ENCODE measurements around the gene RNASEH2C.

The RNASEH2C gene

DNA sequence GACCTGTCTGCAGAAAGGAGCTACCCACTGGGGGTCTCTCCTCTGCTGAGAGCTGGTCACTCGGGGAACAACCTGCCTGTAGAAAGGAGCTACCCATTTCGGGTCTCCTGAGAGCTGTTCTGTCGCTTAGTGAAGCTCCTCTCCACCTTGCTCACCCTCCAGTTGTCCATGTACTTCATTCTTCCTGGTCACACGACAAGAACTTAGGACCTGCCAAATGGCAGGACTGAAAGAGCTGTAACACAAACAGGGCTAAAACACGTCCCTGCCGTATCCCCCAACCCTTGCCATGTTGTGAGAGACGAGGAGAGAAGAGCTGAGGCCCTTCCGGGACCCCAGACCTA lies 24.1 kb upstream of the RNASEH2C start:
- H2BK12ac ChIP-seq (ENCODE audit: low read length) = no peak overlapping the region
- H2AFZ ChIP-seq (ENCODE audit: insufficient read depth, low read length, poor library complexity) = no peak overlapping the region
- H3K79me2 ChIP-seq (ENCODE audit: control insufficient read depth, insufficient read depth, low read length, poor library complexity) = no peaks in the 10 kb centered on the region
- H4K91ac ChIP-seq (ENCODE audit: low read depth, low read length) = no peak overlapping the region
- H2AK5ac ChIP-seq (ENCODE audit: low read length) = no peak overlapping the region
- no peak overlapping the region for H3K23ac ChIP-seq (ENCODE audit: low read length)
- no peak overlapping the region for H4K8ac ChIP-seq (ENCODE audit: low read depth, low read length)
- no peaks in the 10 kb centered on the region for H3K27me3 ChIP-seq (ENCODE audit: insufficient read depth, low read length)
- no peak overlapping the region for H3K14ac ChIP-seq (ENCODE audit: low read length)
- H4K12ac ChIP-seq (ENCODE audit: low read depth, low read length) = no peak overlapping the region
- H3K27ac ChIP-seq (ENCODE audit: low read depth, low read length) = no peak overlapping the region
- H3K36me3 ChIP-seq (ENCODE audit: control insufficient read depth in 1 of 2, insufficient read depth in 2 of 2, low read length in 2 of 2) = no peaks in the 10 kb centered on the region
- no peak overlapping the region for H3K4ac ChIP-seq (ENCODE audit: low read depth, low read length)
- DNase-seq = no peak
- no peak overlapping the region for H3K4me2 ChIP-seq (ENCODE audit: low read length)
- H3K9me3 ChIP-seq (ENCODE audit: insufficient read depth, low read depth, low read length) = peaks cover 5% of the 10 kb centered on the region
- WGBS (ENCODE audit: extremely low coverage, insufficient coverage, insufficient read length) = no CpG with 5 or more reads among the region's 8 CpGs
- H3K18ac ChIP-seq (ENCODE audit: low read length) = no peak overlapping the region
- H3K9ac ChIP-seq (ENCODE audit: low read length) = no peak overlapping the region
- no peak overlapping the region for H2BK120ac ChIP-seq (ENCODE audit: insufficient read depth, low read length, poor library complexity)
- no peaks in the 10 kb centered on the region for H3K4me1 ChIP-seq (ENCODE audit: control insufficient read depth in 1 of 2, insufficient read depth in 2 of 2, low read length in 2 of 2)
- no peak overlapping the region for H2BK5ac ChIP-seq (ENCODE audit: low read depth, low read length, poor library complexity)
- no peaks in the 10 kb centered on the region for H3K79me1 ChIP-seq (ENCODE audit: low read length)
- no peak overlapping the region for H3K4me3 ChIP-seq (ENCODE audit: low read depth, low read length)

DNA sequence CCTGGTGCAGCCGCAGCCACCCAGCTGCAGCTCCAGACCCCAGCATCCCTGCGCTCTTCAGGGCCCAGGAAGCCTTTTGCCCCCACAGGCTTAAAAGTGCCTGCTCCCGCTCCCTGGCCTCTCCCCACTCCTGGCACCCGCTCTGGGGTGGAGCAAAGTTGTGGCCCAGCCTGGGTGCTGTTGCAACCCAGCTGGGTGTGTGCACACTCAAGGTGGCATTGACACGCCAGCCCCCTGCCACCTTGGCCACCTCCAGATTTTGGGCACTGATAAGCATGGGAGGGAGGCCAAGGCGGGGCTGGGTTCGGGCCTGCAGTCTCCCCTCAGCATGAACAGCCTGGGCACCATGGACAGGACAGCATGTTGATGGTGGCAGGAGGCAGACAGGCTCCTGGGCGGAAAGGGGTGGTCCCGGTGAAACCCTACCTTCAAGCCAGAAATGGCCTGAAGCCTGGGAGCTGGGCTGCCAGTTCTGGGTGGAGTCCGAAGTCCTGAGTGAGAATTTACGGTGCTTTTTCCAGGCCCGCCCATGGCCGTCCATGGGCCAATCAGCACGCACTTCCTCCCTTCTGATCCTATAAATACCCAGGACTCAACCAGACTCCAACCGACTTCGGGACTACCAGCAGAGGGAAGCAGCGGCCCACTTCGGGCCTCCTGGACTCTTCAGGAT lies 23.6 kb upstream of the RNASEH2C start:
- no peak overlapping the region for H3K4me3 ChIP-seq (ENCODE audit: low read depth, low read length)
- DNase-seq = peak; percentile 90 to 96
- no peaks in the 10 kb centered on the region for H3K27me3 ChIP-seq (ENCODE audit: insufficient read depth, low read length)
- H3K23ac ChIP-seq (ENCODE audit: low read length) = no peak overlapping the region
- no peaks in the 10 kb centered on the region for H3K79me2 ChIP-seq (ENCODE audit: control insufficient read depth, insufficient read depth, low read length, poor library complexity)
- H3K79me1 ChIP-seq (ENCODE audit: low read length) = no peaks in the 10 kb centered on the region
- H3K9ac ChIP-seq (ENCODE audit: low read length) = no peak overlapping the region
- H4K91ac ChIP-seq (ENCODE audit: low read depth, low read length) = no peak overlapping the region
- peak overlapping the region; percentile 23 for H2AK5ac ChIP-seq (ENCODE audit: low read length)
- H3K4ac ChIP-seq (ENCODE audit: low read depth, low read length) = no peak overlapping the region
- H4K12ac ChIP-seq (ENCODE audit: low read depth, low read length) = no peak overlapping the region
- WGBS (ENCODE audit: extremely low coverage, insufficient coverage, insufficient read length) = no CpG with 5 or more reads among the region's 18 CpGs
- H3K14ac ChIP-seq (ENCODE audit: low read length) = no peak overlapping the region
- H2BK5ac ChIP-seq (ENCODE audit: low read depth, low read length, poor library complexity) = no peak overlapping the region
- H4K8ac ChIP-seq (ENCODE audit: low read depth, low read length) = no peak overlapping the region
- H3K4me2 ChIP-seq (ENCODE audit: low read length) = no peak overlapping the region
- H2BK120ac ChIP-seq (ENCODE audit: insufficient read depth, low read length, poor library complexity) = no peak overlapping the region
- H2BK12ac ChIP-seq (ENCODE audit: low read length) = no peak overlapping the region
- no peak overlapping the region for H2AFZ ChIP-seq (ENCODE audit: insufficient read depth, low read length, poor library complexity)
- no peak overlapping the region for H3K27ac ChIP-seq (ENCODE audit: low read depth, low read length)
- H3K18ac ChIP-seq (ENCODE audit: low read length) = no peak overlapping the region
- peaks cover 5% of the 10 kb centered on the region for H3K9me3 ChIP-seq (ENCODE audit: insufficient read depth, low read depth, low read length)
- H3K36me3 ChIP-seq (ENCODE audit: control insufficient read depth in 1 of 2, insufficient read depth in 2 of 2, low read length in 2 of 2) = no peaks in the 10 kb centered on the region
- no peaks in the 10 kb centered on the region for H3K4me1 ChIP-seq (ENCODE audit: control insufficient read depth in 1 of 2, insufficient read depth in 2 of 2, low read length in 2 of 2)

- H3K4me2 ChIP-seq (ENCODE audit: low read length) = no peak overlapping the region
- no peak overlapping the region for H2BK120ac ChIP-seq (ENCODE audit: insufficient read depth, low read length, poor library complexity)
- H3K18ac ChIP-seq (ENCODE audit: low read length) = no peak overlapping the region
- no peaks in the 10 kb centered on the region for H3K27me3 ChIP-seq (ENCODE audit: insufficient read depth, low read length)
- no peak overlapping the region for H2AFZ ChIP-seq (ENCODE audit: insufficient read depth, low read length, poor library complexity)
- H3K4me3 ChIP-seq (ENCODE audit: low read depth, low read length) = no peak overlapping the region
- no peaks in the 10 kb centered on the region for H3K4me1 ChIP-seq (ENCODE audit: control insufficient read depth in 1 of 2, insufficient read depth in 2 of 2, low read length in 2 of 2)
- H4K91ac ChIP-seq (ENCODE audit: low read depth, low read length) = no peak overlapping the region
- no peak overlapping the region for H4K8ac ChIP-seq (ENCODE audit: low read depth, low read length)
- no peak overlapping the region for H2BK12ac ChIP-seq (ENCODE audit: low read length)
- H3K79me2 ChIP-seq (ENCODE audit: control insufficient read depth, insufficient read depth, low read length, poor library complexity) = no peaks in the 10 kb centered on the region
- no peak overlapping the region for H3K23ac ChIP-seq (ENCODE audit: low read length)
- H3K36me3 ChIP-seq (ENCODE audit: control insufficient read depth in 1 of 2, insufficient read depth in 2 of 2, low read length in 2 of 2) = no peaks in the 10 kb centered on the region
- H2BK5ac ChIP-seq (ENCODE audit: low read depth, low read length, poor library complexity) = no peak overlapping the region
- WGBS (ENCODE audit: extremely low coverage, insufficient coverage, insufficient read length) = no CpG with 5 or more reads among the region's 10 CpGs
- no peak overlapping the region for H3K14ac ChIP-seq (ENCODE audit: low read length)
- H4K12ac ChIP-seq (ENCODE audit: low read depth, low read length) = no peak overlapping the region
- no peak overlapping the region for H3K27ac ChIP-seq (ENCODE audit: low read depth, low read length)
- no peaks in the 10 kb centered on the region for H3K79me1 ChIP-seq (ENCODE audit: low read length)
- no peak overlapping the region for H2AK5ac ChIP-seq (ENCODE audit: low read length)
- H3K9ac ChIP-seq (ENCODE audit: low read length) = no peak overlapping the region
- peaks cover 5% of the 10 kb centered on the region for H3K9me3 ChIP-seq (ENCODE audit: insufficient read depth, low read depth, low read length)
- H3K4ac ChIP-seq (ENCODE audit: low read depth, low read length) = no peak overlapping the region
- DNase-seq = peak; percentile 57 to 71
Measured at GRCh38 chr11:65743681-65744025, 23.1 kb upstream of the RNASEH2C start.

DNA sequence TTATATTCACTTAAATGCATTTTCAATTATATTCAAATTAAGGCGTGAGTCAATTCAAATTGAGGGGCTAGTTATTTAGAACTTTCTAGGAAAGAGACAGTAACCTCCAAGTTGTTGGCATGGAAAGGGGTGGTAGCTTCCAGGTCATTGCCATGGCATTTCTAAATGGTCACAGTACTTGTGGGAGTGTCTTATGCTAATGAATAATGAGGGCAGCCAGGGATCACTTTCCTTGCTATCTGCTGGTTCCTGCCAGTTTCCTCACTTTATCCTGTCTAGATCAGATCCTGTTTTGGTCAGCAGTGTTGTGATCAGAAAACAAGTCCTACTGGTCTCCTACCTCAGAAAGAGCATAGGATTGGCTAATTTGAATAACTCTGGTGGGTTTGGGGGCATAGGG lies 21.8 kb upstream of the RNASEH2C start:
- no CpG with 5 or more reads among the region's 1 CpG for WGBS (ENCODE audit: extremely low coverage, insufficient coverage, insufficient read length)
- Histone ChIP-seq H3K27ac (ENCODE audit: low read depth, low read length) (no peak overlapping the region), H2BK5ac (ENCODE audit: low read depth, low read length, poor library complexity) (no peak overlapping the region), H2BK12ac (ENCODE audit: low read length) (no peak overlapping the region), H2AK5ac (ENCODE audit: low read length) (no peak overlapping the region), H2BK120ac (ENCODE audit: insufficient read depth, low read length, poor library complexity) (no peak overlapping the region), H4K12ac (ENCODE audit: low read depth, low read length) (no peak overlapping the region), H2AFZ (ENCODE audit: insufficient read depth, low read length, poor library complexity) (no peak overlapping the region), H3K4me1 (ENCODE audit: control insufficient read depth in 1 of 2, insufficient read depth in 2 of 2, low read length in 2 of 2) (no peaks in the 10 kb centered on the region), H3K9ac (ENCODE audit: low read length) (no peak overlapping the region), H3K79me2 (ENCODE audit: control insufficient read depth, insufficient read depth, low read length, poor library complexity) (no peaks in the 10 kb centered on the region), H4K8ac (ENCODE audit: low read depth, low read length) (no peak overlapping the region), H3K4me2 (ENCODE audit: low read length) (no peak overlapping the region), H3K4ac (ENCODE audit: low read depth, low read length) (no peak overlapping the region), H4K91ac (ENCODE audit: low read depth, low read length) (no peak overlapping the region), H3K9me3 (ENCODE audit: insufficient read depth, low read depth, low read length) (peaks cover 7% of the 10 kb centered on the region), H3K36me3 (ENCODE audit: control insufficient read depth in 1 of 2, insufficient read depth in 2 of 2, low read length in 2 of 2) (no peaks in the 10 kb centered on the region), H3K23ac (ENCODE audit: low read length) (no peak overlapping the region), H3K4me3 (ENCODE audit: low read depth, low read length) (no peak overlapping the region), H3K18ac (ENCODE audit: low read length) (no peak overlapping the region), H3K79me1 (ENCODE audit: low read length) (no peaks in the 10 kb centered on the region), H3K14ac (ENCODE audit: low read length) (no peak overlapping the region), H3K27me3 (ENCODE audit: insufficient read depth, low read length) (no peaks in the 10 kb centered on the region)
- DNase-seq = peak; percentile 83 to 92

Data from trophoblast cell (in vitro differentiated cells and primary cell).